Femur (tissue), 1 donor: ENCODE results near the gene CCDC178.
"Not testable (repeated sequence)": the region's sequence is repeated elsewhere in the genome, so short reads cannot be mapped to it uniquely, and the experiment has no call there.

Experiments used
- DNase-seq: peaks from one replicate; pipeline ENCODE4 v3.0.0-alpha.2; 2017

CCDC178 gene, protein sequence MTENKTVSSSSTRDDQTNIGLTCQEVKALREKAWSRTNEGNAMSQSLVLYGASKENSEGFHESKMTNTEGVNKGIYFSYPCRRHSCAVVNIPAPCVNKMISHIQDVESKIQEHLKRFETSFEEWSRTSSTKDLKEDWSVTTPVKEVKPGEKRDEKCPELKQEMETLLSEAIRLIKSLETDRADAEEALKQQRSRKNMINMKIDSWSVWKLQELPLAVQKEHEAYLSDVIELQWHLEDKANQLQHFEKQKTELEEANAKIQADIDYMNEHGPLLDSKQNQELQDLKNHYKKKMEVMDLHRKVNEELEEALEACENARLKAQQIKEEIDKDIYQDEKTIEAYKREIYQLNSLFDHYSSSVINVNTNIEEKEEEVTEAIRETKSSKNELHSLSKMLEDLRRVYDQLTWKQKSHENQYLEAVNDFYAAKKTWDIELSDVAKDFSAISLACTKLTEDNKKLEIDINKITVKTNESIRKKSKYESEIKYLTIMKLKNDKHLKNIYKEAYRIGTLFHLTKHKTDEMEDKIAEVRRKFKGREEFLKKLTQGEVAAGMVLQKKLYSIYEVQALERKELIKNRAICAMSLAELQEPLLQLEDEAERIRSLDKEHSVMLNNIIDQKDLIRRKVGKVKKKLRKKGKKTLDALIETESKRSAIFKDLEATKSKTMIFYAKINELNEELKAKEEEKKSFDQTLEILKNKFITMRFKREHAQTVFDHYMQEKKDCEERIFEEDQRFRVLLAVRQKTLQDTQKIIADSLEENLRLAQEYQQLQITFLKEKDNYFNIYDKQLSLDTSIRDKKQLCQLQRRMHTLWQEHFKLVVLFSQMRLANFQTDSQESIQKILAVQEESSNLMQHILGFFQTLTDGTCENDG

DNA sequence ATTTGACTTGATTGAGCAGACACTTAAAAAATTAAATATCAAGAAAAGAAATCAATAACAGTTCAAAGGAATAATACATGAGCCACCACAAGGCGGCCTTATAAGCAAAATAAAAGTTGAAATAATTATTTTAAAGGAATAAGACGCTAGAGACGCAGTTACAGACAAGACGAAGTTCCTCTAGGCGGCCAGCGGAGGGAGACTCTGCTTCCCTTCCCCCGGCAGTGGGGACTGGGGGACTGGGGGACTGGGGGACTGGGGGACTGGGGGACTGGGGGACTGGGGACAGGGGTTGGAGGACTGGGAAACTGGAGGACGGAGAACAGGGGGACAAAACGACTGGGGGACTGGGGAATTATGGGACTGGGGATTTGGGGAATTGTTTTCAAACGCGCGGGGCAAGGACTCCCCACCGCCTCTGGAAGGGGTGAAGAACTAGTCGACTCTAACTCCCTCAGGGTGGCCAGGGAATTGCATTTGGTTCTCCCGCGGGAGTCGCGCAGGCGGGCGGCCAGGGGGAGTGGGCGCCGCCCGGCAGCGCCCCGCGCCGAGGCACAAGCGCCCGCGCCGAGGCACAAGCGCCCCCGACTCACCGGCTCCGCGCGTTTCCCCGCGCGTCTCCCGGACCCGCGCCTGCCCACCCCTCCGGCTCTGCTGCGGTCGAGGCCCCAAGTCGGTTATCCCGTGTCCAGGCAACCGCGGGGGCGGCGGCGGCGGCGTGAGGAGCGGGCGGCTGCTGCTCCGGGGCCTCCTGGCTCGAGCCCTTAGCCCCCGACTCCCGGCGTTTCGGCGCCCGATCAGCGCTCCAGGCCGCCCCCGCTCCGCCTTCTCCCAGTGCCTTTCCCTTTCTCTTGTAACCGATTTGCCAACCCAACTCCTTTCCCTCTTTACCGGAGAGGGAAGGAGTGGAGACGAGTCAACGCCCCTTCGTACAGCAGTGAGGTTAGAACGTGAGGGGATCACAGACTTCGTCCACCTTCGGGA lies at the start of gene CCDC178:
Gene CCDC178, minus strand, starts transcription at position 662 of the 984 bp plus-strand sequence. CDS start 28,633 bp downstream, outside the sequence.
- DNase-seq: peak; percentile 72

DNA sequence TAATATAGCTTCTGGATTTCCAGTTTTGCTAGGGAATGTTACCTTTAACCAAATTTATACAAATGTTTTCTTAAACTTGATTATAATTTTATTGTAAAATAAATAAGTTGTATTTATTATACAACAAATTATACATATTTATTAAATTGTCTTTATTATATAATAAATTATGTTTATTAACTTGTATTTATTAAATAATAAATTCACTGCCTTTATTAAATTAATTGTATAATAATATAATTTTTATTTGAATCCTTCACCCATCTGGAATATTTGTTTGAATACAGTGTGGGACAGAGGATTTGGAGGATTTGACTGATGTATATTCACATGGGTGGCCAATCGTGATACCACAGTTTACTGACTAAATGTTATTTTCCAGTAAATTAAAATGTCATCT lies 43.4 kb upstream of the CCDC178 start:
- no peak for DNase-seq

DNA sequence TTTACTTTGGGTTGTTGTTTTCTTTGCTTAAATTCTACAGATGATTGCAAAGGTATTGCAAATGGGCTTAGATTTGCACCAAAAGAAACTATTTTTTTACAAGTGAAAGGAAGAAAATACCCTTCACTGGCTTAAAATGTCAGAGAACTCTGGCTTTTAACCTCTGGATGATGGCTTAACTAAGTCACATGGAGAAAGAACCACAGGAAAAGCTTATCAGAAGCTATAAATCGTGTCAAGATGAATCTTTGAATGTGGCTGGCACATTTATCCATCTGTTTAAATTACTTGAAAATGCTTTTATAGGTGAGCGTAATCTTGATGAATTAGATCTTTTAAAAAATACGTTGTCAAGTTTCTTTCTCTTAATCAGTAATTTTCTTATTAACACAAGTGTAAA lies 32.0 kb upstream of the CCDC178 start:
- no peak for DNase-seq

DNA sequence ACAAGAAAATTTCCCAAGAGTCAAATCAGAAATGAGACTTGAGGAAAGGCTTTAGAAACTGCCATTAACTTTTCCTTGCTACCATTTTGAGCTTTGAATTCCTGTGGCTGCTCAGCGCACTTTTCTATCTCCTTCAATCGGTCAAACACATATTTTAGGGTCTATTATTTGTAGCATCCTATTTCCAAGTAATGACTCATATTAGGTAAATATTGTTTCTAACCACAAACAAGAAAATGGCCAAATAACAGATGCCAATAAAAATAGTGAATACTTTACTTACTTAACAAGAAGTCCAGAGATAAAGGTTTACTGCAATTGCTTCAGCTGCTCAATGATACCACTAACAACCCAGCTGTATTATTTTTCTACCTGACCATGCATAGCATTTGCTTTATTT lies 29.7 kb upstream of the CCDC178 start:
- no peak for DNase-seq

DNA sequence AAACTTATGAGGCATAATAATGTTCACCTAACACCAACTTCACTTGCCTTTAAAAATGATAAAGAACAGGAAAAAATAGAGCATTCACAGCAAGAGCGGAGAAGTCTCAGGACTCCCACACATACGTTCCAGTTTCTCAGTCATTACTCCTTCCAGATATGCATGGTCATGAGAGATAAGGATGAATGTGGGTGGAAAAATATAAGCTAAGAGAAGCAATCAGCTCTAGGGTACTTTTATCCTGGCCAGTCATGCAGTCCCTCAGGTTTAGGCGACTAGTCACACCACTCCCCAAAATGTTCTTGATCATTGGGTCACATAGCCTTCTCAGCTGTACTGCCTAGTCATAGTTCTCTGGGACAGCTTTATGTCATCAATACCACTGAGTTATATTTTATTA lies 29.2 kb upstream of the CCDC178 start:
- no peak for DNase-seq

DNA sequence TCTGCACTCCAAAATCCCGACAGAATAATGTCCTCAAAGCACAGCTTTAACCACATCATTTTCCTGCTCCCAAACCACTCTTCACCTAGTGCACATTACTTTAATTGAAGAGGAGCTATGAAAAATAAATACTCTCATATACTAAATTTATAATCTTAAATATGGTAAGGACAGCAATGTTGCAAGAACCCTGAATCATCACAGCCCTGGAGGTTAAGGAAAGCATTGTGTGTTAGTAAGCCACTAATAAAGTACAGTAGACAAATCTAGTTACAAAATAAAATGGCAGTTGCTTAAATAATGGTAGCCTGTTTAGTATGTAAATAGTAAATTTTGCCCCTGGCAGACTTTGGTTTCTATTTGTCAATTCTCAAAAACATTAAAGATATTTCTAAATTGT lies 27.0 kb upstream of the CCDC178 start:
- no peak for DNase-seq

DNA sequence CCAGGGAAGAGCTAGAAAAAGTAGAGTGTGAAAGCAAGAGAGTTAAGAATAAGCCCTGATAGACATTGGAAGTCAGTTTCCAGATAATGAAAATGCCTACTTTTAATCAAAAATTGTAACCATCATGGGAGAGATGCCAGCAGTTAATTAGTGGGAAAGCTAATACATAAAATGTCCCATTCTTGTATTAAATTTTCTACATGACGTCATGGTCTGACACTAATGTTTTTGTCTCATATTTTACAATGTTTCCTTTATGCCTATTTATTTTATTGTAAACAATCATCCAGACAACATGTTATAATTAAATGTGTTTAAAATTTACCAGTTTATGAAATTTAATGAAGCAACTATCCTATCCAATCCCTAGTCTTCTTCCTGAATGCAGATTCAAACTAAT lies 26.3 kb upstream of the CCDC178 start:
- DNase-seq: no peak

DNA sequence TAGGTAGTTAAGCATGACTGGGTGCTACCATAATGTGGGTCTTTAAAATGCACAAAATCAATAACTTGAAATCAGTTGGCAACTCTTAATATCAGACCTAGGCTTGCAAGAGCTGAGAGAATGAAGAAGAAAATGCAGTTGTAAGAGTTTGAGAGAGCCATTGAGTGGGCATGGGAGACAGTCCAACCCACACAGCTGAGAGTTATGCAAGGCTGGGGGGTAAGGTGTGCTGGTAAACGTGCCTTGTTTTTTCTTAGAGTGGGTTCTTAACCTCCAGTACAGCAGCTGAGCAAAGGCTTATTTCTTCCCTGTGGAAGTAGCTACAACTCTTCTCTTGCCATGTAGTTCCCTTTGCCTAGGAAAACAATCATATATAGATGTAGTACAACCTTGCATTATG lies 20.2 kb upstream of the CCDC178 start:
- DNase-seq: no peak

DNA sequence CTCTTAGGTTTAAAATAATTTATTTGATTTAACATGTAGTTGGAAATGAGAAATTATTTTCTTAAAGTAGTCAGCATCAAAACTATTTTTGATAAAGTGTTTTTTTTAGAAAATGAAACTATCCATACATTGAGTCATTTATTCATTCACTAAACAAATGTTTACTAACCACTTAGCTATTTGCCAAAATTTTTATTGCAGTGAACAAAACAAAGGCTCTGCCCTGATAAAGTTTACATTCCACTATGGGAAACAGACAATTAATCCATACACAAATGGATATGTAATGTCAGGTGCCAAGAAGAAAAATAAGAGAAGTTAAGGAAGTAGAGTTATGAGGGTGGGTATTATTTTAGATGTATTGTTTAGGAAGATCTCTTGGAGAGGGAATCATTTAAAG lies 19.1 kb upstream of the CCDC178 start:
- no peak for DNase-seq

DNA sequence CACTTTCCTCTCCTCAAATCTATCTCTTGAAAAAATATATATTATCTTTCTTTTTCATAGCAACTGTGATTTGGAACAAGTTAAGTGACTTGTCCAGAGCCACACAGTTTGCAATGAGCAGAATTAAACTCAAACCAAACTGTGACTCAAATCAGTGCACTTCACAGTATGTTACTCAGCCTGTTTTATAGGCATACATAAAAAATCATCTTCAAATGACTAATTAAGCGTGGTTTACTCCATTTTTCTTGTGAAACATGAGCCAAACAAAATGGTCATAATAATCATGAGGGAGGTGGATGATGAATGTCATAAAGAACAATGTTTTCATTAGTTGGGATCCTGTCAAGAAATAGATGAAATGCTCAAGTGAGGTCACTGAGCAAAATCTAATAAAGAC lies 6.1 kb upstream of the CCDC178 start:
- DNase-seq: no peak

DNA sequence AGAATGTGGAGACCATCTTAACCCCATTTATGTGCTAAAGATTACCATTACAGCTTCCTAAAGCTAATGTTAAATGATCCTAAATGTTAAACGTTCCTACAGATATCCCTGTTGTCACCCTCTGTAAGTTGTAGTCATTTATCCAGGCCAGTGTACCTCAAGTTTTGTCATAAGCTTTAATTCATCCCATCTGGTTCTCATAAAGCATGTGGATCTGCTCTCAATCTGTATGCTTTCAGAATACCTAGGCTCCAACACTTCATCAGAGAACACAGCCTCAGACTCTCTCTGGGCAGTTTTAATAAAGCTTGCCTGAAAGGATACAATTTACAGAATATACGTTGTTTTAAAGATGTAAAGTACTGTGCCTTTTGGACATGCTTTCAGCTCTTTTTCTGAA lies 4.2 kb upstream of the CCDC178 start:
- no peak for DNase-seq

DNA sequence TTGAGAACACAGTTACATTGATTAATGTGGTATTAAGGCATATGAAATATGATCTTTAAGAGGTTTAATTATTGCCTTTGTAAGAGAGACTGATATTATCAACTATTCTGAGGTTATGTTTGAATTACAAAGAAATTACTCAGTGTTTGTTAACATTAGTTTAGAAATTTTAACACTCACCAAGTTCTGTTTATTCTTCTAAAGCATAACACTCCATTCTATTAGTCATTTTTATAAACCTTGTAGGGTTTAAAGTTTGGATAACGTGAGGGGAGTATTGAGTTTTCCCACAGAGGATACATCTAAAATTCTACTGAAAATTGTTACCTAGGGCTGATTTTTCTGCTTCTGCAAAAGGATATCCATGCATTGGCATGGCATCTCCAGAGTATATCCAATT lies 7.7 kb downstream of the CCDC178 start:
- DNase-seq: no peak

DNA sequence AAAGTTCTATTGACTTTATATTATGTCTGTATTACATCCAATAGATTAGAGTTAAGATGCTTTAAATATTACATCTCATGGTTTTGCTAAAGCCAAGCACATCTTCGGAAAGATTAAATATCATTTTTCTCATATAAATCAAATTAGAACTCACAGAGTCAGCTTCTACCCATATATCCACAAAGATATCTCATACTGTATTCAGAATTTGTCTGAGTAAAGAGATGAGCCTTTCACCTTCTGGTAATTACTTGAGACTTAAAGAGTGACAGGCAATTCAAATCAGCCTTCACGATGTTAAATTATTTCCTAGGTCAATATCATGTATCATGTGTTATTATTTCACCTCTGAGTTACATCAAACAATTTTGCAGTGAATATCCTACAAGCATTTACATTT lies 13.0 kb downstream of the CCDC178 start:
- DNase-seq: no peak

DNA sequence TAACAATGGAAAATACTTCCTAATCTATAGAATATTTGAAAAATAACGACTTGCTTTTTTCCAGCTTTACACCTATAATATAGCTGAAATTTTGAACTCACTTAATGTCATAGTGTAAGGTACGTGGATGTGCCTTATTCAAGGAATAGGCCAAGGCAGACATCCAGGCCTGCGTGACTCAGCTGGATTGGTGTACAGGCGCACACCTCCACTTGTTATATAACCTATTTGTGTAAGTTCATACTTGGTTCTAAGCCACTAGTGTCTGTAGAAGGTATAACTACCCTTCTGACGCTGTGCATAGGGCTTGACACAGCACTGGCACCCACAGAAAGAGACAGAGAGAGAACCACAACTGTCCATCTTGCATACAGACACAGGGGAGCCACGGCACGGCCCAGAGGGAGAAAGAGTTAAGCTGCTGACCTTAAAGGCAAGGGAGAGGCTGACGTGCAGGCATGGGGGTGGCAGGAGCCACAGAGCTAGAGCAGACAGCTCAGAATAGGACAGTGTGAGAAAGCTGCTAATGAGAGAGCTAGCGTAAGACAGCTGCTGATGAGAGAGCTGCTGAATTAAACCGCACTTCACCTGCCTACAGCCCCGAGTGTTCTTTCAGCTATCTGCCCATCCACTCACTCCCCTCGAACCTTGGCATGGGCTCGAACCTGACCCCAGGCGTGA lies 16.1 kb downstream of the CCDC178 start:
- no peak for DNase-seq

DNA sequence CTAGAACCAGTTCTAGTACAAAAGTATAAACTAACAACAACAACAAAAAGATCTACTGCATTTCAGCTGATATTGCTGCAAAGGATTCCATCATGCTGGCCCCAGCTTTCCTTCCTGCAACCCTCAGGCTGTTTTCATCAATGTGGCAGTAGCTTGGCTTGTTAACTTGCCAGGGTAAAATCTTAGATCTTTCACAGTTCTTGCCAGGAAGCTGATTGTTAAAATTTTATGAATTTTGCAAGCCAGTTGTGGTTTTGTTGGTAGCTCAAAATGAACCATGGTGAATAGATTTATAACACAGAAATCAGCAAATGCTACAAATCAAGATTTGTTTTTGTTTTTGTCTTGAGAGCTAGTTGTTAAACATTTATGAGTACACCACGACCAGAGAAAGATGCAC lies 19.3 kb downstream of the CCDC178 start:
- DNase-seq: no peak

DNA sequence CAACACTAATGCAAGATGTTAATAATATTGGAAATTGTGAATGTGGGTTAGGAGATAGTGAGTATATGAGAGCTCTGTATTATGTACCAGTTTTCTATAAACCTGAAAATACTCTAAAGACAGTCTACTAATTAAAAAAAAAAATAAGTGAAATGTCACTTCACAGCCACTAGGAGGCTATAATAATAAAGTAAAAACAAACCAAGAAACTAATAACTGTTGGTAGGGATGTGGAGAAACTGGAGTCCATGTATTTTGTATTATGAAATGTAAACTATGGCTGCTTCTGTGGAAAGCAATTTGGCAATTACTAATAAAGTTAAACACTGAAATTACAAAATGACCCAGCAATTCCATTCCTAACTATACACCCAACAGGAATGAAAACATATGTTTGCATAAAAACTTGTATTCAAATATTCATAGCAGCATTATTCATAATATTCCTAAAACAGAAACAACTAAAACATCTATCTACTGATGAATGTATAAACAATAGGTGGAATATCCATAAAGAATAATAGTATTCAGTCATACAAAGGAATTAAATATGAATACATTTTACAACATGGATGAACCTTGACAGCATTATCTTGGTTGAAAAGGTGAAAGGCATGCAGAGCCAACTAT lies 36.2 kb downstream of the CCDC178 start:
- DNase-seq: no peak

DNA sequence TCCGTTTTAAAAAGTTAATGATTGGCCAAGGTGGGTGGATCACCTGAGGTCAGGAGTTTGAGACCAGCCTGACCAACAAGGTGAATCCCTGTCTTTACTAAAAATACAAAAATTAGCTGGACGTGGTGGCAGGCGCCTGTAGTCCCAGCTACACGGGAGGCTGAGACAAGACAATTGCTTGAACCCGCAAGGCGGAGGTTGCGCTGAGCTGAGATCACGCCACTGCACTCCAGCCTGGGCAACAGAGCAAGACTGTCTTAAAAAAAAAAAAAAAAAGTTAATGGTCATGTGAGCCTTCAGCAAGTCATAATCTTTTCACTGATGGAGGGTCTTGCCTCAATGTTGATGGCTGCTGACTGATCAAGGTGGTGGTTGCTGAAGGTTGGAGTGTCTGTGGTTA lies 41.6 kb downstream of the CCDC178 start:
- DNase-seq: not testable (repeated sequence)

DNA sequence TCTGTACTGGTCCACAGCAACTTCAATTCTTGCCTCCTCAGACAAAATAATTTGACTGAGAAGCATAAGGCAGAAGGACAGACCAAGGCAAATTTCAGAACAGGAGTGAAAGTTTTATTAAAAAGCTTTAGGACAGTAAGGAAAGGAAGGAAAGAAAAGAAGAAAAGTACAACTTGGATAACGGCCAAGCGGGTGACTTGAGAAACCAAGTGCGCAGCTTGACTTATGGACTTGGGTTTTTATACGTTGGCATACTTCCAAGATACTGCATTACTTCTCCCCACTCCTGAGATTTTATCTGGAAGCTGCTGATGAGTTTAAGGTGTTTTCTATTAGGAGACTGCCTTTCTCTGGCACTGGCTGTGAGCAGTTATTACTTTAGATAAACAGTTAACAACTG lies 64.7 kb downstream of the CCDC178 start:
- DNase-seq: no peak

DNA sequence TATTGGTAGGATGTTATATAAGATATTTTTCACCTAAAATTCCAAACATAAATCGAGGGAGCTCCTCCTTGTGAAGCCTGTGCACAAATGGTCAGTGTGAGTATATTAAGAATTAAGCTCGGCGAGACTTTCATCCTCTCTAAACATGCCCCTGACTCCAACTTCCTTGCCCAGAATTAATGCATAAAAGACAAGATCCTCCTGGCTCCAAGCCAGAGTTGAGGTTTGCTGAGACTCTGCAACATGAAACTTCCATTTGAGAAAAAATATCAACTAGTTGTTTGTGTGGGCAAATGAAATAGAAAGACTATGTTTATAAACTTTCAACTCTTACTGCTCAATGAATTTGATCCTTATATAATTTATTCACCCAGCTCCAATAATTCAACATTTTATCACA lies 68.1 kb downstream of the CCDC178 start:
- no peak for DNase-seq

DNA sequence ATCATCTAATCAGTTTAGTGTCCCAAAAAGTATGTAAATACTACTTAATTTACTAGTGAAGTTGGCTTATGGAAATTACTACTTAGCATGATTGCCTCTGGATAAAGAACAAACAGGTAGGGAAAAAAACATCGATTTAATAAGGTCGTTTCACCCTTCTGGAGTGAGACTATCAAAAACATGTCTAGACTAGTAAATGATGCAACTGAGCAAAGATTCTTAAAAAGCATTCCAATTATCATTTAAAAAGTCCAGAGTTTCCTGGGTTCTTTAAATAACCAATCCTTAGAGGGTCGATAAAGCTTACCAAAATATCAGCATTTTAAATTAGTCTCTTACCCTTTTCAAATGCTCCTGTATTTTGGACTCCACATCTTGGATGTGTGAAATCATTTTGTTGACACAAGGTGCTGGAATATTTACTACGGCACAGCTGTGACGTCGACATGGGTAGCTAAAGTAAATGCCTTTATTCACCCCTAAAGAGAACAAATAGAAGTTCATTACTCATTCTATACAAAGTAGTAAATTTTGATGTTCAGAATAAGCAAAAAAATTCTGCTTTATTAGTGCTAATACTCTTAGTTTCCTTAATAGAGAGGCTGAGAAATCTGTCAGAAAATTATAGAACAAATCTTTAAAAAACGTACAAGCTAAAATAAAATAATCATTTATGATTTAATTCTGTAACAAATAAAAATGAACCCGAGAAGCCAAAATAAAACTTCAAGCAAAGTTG lies 70.6 kb downstream of the CCDC178 start:
- no peak for DNase-seq

DNA sequence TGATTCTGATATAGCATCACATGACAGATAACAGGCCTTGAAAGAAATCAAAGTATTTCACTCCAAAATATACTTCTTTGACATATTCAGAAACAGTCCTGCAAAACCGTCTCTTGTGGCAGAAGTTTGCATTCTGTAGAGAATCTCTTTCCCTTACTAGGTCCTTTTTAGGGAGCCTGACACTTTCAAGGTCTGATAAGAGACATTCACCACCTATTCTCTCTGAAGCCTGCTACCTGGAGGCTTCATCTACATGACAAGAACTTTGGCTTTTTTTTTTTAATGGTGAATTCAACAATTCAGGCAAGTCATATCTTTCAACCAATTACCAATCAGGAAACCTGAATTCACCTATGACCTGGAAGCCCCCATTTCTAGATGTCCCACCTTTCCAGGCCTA lies 83.8 kb downstream of the CCDC178 start:
- DNase-seq: no peak
